Fibroblast of skin of right biceps (primary cell): ENCODE results near the gene TRAM2.

Source experiments
- DNase-seq: peaks from one replicate; pipeline ENCODE4 v3.0.0-alpha.2; 2013

TRAM2 gene

DNA sequence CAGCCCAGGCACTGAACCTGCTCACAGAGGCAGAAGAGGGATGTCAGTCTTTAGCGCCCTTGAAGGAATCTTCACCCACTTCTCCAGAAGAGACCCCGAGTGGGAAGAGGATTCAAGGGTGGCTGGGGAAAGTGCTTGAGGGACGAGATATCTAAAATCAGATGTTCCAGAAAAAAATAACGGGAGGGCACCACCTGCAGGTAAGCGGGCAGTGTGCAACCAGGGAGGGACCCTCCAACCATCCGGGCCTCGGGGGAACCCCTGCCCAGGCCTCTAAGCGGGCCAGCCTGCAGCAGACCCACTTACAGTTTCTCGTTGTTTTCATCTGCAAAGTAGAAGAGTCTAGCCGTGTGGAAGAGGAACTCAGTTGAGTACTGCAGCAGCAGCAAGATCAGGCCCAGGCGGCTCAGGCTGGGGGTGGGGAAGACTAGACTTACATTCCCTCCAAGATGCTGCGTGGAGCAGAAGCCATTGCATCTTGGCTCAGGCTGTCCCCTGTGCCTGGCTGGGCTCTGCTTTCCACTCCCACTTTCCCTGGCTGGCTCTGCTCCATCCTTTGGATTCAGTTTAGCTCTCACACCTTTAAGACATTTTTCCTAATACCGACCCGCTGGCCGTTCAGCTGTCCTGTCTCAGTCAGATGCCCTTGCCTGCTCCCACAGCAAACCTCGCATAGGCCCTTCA, 71.0 kb downstream of the TRAM2 start:
- no peak for DNase-seq

DNA sequence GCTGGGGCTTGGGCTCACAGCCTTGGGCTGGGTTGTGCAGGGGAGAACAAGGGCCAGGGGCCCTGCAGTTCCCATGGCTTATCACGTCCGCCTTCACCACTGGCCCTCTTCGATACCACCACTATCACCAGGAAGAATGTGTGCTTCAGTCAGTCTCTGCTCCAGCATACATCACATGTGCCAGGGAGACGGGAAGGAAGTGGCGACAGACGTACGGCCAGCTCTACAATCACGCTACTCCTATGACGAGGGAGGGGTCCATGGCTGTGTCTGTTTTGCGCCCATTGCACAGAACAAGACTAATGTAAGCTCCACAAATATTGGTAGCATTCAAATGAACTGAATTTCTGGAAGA, 72.1 kb downstream of the TRAM2 start:
- DNase-seq: no peak

DNA sequence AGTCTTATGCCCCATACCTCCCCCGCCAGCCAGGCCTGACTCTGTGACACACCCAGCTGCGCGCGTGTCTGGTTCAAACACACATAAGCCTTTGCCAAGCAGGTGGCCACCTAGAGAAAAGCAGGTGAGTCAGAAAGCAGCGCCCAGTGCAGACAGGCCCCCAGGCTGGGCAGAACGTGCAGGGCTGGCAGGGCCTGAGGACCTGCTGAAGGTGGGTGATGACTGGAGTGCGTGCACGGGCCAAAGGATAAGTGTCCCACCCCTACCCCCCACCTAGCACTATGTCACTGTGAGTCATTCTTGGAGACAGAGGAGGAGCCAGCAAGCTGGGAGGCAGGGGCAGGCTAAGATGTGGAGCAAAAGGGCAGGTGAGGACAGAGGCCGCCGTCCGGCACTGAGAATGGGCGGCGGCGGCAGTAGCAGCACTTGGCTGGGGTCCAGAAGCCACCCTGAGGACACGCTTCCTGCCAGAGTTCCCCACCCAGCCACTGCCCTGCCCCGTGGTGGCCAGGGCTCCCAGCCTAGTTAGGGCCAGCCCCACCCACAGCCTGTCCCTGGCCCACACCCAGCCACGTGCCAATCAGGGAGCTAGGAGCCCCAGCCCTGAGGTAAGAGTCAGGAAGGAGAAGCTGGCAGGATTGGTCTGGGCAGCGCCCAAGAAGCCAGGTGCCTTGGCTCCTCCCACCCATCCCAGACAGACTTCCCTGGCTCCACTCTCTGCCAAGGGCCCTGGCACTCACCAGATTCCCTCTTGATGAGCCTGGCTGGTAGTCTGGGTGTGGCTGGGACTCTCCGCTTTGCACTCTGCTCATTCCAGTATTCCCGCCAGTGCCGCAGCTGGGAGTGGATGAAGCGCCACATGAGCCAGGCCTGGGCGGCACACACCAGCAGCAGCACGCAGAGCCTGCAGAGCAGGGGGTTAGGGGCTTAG, 72.7 kb downstream of the TRAM2 start:
- DNase-seq: peak; percentile 78

DNA sequence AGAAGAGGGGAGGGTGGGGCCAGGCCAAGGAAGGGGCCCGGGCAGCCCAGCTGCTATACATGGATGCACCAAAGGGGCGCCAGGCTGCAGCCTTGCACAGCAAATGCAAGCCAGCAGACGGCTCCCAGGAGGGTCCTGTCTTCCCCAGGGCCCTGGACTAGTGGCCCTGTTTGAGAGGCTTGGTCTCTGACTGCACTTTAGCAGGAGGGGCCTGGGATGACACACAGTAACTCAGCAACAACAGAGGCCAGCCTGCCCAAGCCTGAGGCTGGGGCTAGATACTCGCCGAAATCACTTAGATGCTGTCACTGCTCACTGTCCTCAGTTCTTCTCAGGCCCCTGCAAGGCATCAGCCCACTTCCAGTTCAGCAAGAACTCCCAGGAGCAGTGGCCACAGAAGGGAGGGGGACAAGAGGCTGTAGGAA, 73.5 kb downstream of the TRAM2 start:
- DNase-seq: no peak

DNA sequence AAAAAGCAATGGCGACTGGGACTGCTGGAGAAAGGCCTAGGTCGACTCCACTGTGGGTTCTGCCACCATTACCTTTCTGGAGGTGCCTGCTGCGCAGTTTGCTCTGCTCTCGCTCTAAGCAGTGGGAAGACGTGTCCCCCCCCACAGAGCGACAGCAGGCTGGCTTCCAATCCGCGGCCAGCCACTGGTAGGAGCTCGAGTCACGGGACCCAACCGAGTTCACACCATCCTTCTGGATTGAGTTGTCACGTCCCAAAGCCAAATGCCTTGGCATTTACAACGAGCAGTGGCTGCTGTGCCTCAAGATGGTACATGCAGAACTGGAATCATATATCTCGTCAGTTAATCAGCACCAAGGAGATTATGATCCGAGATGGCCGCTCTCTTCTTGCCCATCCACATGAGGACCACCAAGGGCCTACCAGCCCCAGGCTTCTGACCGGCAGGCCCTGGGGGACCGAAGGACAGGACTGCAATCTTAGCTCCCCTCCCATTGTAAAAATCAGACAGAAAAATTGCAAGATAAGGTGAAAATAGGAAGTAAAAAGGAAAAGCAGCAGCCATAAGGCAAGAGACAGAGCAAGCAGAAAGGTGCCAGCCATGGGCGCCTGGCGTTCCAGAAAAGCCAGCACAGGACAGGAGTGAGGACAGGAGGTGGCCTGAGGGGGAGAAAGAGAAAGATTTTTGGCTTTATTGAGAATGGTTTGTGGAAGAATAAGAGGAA, 74.4 kb downstream of the TRAM2 start:
- no peak for DNase-seq

DNA sequence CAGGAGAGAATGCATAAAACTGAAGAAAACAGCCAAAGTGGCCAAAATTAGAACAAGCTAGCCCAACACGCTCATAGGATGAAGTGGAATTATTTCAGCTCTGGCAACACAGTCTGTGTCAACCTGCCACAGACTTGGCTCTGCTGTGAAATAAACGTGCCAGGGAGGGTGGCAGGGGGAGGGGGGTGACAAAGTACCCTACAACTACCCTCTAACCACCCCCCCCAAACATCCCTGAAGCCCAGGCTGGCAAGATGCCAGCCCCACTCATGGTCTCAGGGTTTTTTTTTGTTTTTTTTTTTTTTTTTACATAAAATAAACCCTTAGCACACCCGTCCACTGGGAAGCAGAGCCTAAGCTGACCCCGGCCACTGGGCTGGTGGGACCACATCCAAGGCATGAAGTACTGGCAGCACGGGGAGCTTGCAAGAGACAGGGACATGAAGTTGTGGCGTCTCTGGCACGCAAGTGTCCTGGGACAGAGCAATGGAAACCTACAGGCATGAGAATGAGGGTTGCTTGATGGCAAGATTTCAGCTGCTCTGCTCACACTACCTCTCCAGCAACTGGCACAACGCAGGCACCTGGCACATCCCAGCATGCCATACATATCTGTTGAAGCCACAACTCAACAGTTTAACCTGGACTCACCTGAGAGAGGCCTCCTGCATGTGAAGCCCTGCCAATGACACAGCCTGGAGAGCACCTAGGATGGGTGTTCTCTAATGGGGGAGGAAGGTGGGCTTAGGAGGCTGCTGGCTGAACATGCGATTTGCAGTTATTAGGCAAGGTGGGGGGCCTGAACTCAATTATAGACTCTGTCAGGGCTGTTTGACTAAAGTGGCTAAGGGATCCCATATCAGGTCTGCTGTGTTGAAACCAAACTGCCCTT, 76.4 kb downstream of the TRAM2 start:
- no peak for DNase-seq

DNA sequence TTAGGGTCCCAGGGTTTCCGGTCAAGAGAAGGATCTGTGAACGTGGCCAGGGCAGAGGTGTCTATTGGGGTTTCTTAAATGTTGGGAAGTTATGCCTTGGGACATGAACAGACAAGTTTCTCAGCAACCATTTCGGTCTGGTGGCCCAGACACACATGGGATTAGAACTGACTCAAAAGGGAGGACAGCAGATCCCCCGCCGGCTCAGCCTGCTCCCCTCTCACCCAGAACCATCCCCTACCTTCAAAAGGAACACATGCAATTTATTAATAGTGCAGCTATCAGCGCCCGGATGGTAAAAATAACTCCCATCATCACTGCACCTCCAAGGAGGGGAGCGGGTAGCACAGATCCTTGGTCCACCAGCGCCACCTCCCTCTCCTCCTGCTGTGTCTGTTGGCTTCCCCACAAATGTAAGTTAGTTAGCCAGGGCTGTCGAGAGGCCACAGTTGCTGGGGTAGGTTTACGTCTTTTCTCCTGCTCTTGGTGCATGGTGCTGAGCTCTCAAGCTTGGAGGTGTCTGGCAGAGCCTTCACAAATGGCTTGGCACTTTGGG, 77.1 kb downstream of the TRAM2 start:
- no peak for DNase-seq

DNA sequence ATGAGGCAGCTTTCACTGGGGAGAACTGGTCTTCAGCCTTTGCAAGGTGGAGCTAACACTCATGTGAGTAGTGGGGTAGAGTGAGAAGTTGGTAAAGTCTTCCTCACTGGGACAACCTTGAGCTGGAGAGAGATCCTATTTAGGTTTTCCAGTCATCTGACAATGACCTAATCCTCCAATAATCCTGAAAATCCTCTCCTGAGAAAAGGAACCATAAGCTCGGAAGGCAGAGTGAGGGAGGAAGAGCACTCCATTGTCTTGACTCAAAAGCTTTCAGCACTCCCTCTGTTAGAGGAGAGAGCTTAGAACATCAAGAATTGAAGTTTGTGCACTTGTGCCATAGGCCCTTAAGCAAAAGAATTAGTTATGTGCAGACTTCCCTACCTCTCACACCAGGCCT, 77.8 kb downstream of the TRAM2 start:
- peak; percentile 80 for DNase-seq

DNA sequence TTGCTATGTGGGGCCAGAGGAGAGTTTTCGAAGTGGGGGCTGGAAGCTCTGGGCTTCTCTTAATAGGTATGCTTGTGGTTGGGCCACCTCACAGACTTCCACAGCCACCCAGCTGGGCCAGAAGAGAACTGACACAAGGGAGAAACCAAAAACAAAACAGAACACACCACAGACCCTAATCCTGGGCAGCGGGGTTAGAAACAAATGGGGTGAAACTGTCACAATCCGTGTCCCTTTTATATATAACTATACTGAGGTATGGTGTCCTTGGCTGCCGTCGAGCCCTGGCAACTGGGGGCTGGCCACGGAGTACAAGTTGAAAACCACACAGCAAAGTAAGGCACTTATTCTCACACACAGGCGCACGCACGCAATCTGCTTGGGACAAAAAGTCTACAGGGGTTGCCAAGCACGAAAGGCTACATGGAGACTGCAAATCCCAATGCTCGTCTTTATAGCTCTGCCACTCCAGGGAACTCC, 78.3 kb downstream of the TRAM2 start:
- no peak for DNase-seq

DNA sequence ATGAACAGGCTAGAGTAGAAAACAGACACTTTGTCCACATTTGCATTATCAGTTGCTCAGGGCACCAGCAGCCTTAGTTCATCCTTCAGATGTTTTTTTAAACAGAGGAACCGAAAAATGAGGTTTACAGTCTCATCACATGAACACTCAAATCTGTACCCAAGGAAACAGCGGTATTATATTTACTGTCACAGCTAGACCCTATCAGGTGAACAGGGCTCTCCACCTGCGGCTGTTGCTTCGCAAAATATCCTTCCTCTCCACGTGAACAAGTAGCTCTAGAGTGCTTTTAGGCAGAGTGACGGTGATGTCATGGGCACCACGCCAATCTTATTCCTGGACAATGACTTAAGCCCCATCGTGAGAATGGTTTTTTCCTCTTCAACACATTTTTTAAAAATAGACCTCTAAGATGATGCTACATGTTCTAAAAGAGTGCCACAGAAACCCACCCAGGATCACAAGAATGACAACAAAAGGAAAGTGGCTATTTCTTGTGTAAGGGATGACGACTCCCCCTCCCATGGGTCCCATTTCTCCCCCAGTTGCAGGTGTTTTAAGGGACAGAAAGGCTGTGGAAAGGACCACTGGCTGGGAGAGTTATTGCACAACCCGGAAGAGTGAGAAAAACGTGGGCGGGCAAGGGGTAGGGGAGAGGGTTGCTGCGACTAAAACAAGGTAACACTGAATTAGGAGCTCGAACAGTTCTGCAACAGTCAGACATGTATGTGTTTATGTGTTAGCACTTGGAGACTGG, 79.0 kb downstream of the TRAM2 start:
- no peak for DNase-seq

DNA sequence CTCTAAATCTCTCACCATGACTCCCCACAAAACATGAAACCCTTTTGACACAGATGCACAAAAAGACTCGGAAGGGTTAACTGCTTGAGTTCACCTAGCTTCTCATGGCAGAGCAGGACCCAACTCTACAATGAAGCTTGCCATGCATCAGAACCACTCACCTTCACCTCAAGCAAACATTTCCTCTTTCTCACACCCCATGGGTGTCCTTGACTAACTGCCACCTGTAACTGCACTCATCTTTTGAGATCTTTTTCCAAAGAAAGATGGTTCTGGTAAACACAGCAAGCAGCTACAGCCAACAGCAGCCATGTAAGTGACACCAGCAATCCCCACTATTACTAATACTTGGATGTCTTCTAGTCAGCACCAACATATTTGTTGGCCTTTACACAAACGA, 80.2 kb downstream of the TRAM2 start:
- DNase-seq: no peak

DNA sequence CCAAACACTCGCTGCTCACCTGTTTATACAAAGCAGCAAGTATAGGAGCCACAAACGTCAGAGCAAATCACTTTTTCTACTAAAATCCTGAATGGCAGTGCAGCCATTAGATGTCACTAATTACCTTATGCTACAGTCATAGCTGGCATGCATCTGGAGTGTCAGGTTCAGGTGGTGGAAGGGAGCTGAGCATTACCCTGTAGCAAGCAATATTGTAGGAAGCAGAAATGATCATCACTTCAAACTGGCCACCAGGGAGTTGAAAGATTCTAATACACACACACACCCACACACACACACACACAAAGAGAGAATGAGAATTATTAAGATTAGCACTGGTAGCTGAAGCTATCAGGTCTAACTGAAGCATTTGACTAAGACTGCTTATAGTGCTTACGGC, 80.9 kb downstream of the TRAM2 start:
- DNase-seq: no peak

DNA sequence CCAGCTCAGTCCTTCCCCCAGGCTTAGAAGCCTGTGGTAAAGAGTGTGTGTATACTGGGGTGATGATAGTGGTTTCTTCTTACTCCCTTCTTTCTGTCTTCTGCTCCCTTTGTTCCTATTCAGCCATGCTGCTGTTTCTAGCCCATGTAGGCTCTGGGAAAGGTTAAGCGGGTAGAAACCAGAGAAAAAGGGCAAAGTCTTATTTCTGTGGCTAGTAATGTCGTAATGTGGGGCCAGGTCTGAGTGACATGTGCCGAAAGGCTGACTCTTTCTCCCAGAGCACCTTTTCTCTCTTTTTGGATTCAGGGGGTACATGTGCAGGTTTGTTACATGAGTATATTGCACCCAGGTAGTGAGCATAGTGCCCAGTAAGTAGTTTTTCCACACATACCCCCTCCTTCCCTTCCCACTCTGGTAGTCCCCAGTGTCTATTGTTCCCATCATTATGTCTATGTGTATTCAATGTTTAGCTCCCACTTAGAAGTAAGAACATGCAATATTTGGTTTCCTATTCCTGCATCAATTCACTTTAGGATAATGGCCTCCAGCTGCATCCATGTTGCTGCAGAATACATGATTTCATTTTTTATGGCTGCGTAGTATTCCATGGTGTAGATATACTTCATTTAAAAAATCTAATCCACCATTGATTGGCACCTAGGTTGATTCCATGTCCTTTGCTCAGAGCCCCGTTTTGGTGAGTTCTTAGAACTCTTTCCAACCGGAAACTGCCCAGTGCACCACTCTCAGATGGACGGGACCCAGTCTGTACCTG, 82.4 kb downstream of the TRAM2 start:
- no peak for DNase-seq

DNA sequence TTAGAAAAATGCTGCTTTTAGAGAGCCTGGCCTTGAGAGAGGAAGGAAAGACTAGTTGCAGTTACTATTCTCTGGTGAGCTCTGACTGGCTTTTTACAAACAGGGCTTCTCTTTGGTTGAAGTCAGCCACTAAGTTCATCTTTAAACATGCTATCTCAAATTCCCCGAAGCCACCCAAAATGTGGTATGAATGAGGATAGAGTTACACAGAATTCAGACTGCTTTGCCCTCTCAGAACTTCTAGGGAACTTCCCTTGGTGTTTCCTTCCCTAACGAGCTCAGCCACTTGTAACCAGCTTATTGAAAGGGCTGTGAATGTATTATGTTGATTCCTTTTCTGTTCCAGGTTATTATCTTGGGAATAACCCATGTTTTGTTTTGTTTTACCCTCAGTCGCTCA, 83.2 kb downstream of the TRAM2 start:
- no peak for DNase-seq

DNA sequence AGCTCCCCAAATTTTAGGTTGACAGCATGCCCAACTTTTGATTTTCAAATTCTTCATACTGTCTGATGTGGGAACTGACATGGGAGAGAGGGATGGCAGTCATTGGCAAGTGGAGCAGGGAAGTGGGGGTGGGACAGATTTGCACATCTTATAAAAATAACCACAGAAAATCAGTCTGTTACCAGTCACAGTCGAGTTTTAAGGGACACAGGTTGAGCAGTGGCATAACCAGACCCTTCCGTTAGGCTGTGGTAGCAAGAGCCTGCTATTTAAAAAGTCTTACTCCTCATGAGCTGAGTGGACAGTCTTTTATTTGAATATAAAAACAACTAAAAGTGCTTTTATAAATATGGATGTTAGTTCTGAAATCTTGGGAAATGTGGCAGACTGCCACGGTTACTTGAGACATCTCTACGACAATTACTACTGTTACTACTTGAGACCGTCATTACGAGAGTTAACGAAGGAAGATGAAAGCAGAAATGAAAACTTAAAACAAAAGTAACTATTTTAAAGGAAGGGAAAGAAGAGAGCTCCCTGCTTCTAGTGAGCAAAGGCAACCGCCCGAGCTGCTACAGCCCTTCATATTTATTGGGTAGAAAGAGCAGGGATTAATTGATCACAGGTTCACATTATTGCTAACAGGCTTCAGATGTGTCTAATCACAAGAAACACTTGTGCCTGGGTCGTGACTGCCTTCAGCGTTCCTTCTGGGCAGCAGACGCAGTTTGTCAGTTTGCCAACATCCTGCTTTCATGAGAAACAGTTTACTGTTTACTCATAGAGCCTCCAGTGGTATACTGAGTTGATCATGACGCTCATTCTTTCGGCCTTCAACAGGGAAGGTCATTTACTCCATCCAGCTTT, 85.4 kb downstream of the TRAM2 start:
- no peak for DNase-seq

DNA sequence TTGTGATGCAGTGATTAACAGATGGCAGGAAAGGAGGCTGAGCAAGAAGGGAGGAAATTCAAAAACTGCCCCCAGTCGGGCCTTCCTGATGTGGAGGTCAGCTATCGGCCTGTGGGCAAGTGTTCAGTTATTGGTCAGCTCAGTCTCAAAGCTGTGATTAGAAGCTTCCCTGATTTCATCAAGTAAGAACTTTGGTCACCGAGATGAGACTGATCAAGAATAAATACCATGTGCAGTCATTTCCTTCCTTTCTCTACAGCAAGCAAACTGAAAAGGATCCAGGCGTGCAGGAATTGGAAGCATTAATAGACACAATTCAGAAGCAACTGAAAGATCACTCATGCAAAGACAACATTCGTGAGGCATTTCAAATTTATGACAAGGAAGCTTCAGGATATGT, 87.0 kb downstream of the TRAM2 start:
- no peak for DNase-seq

DNA sequence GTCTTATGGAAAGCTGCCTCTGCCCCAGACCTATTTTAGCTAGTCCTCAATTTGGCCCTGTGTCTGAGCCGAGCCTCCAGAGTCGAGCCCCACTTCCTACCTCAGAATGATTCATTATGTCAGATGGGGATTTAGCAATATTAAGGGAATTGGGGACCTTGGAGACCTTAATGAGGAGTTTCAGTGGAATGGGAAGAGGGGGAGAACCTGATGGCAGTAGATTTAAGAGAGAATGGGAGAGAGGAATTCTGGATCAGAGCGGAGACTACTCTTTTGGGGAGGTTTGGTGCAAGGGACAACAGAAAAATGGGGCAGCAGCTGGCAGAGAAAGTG, 93.2 kb downstream of the TRAM2 start:
- no peak for DNase-seq

DNA sequence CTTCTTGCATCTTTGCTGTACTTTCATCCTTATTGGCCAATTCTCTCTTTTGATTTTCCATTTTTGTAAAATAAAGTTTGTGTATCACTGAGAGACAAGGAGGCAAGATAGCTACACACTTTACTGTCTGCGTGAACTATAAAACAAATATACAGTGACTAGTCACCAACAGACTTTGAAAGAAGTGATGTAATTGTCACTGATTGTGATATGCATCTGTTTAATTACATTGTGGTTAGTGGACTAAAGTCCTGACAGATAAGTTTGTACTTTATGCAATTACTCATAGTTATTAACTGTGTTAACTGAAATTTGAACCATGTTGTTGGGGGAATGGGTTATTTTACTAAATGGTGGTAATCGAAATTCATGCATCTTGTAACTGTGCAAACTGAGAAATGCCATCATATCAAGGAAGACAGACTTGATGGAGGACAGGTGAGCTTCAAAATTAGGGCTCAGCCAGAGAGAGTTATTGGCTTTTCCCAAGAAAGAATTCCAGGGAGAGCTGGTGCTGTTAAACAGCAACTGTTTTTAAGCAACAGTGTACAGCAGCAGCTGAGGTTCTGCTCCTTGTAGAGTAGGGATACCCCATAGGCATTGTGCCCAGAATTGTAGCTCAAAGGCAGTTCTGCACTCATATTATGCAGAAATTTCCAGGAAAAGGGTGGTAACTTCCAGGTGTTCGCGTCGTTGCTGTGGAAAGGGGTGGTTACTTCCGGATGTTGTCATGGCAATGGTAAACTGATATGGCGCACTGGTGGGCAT, 93.8 kb downstream of the TRAM2 start:
- DNase-seq: peak; percentile 40

DNA sequence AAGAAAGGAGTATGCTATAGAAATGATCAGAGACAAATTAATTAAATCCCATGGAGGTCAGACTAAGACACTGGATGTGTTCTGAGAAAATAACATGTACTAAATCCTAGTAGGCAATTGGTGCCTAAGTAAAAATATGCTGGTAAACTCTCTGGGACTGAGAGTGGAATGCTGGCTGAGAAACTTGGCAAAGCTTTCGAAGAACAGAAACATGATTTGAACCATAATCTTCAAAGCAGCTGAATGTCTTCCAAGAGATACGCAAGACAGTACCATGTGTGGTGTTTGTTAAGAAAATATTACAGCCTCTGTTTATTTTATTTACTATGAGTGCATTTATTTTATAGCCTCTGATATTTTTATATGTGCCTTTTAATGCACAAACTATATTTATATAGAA, 101.6 kb downstream of the TRAM2 start:
- DNase-seq: no peak
